ENCODE data around the gene TSPAN3. TPM values are rescaled to one million over a fixed set of nuclear protein-coding genes. Genes with fewer than 3 reads are reported as not detected.
A peak's percentile ranks its signal among the peaks of the same experiment; 100 is the strongest.

Gene TSPAN3
- total and polyA plus RNA-seq, 10 of the 15 experiments (the other 5 are each of a cell fraction or from before 2014, with no cell fraction given) = 18.9 to 114 (median 57.2) TPM

DNA sequence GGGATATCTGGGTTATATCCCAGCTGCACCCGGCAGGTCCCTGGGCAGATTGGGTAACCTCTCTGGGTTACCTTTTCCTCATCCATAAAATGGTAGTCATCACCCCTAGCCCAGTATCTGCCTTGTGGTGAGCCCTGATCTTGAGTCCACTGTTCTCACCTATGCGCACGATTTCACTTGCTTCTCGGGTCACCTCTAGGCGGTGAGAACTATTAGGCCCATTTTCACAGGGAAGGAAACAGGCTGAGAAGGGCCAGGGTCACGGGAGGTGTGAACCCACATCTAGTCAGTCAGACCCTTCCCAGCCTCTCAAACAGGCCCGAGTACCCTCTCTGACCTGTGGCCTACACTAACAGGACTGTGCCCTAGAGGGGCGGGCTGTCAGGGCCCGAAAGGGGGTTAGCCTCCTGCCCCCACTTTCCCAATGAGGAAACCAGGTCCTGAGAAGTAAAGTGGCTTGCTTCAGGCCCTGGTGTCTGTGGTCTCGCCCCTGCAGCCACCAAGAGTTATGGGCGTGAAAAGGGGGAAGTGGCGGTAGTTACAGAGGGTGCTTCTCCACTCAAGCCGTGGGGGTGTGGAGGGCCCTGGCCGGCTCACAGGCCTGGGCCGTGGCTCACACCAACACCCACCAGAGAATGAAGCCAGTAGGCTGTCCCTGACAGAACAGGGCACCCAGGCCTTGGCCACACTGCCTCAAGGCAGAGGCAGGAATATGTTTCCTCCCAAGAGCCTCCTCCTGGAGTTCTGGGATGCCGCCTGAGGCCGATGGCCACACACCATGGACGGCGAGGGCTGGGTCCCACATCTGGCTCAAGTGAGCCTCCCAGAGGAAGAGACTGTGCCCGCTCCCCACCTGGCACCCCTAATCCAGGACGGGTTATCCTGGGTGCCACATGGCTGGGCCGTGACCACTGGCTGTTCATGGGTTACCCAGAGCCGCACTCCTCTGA lies 56.5 kb downstream of the TSPAN3 start (continued):
- TF ChIP-seq, protein P1, sequence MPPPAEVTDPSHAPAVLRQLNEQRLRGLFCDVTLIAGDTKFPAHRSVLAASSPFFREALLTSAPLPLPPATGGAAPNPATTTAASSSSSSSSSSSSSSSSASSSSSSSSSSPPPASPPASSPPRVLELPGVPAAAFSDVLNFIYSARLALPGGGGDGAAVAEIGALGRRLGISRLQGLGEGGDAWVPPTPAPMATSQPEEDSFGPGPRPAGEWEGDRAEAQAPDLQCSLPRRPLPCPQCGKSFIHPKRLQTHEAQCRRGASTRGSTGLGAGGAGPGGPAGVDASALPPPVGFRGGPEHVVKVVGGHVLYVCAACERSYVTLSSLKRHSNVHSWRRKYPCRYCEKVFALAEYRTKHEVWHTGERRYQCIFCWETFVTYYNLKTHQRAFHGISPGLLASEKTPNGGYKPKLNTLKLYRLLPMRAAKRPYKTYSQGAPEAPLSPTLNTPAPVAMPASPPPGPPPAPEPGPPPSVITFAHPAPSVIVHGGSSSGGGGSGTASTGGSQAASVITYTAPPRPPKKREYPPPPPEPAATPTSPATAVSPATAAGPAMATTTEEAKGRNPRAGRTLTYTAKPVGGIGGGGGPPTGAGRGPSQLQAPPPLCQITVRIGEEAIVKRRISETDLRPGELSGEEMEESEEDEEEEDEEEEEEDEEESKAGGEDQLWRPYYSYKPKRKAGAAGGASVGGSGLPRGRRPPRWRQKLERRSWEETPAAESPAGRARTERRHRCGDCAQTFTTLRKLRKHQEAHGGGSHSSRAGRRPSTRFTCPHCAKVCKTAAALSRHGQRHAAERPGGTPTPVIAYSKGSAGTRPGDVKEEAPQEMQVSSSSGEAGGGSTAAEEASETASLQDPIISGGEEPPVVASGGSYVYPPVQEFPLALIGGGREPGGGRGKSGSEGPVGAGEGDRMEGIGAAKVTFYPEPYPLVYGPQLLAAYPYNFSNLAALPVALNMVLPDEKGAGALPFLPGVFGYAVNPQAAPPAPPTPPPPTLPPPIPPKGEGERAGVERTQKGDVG (CRISPR knock-in tag; IDR thresholded peaks at IDR 0.05) = no peak
- no peak for TF ChIP-seq FOXM1 (IDR thresholded peaks at IDR 0.05; ENCODE audit: low read depth, low read length)
- TF ChIP-seq PAX5 (IDR thresholded peaks at IDR 0.05; ENCODE audit: borderline replicate concordance, low read depth, low read length) = peak; percentile 82
- TF ChIP-seq EZH2 (IDR thresholded peaks at IDR 0.05; ENCODE audit: borderline replicate concordance, control insufficient read depth, low read depth, low read length) = no peak
- peak; percentile 52 for TF ChIP-seq KLF5 (IDR thresholded peaks at IDR 0.05; ENCODE audit: partially characterized antibody)
- TF ChIP-seq ZNF207 (IDR thresholded peaks at IDR 0.05; ENCODE audit: borderline replicate concordance) = peak; percentile 74; the same call in 1 of the 2 replicates
- TF ChIP-seq MTA3 (IDR thresholded peaks at IDR 0.05; ENCODE audit: borderline replicate concordance, low read length) = no peak; the same call in 1 of the 2 replicates
- TF ChIP-seq SMAD1 (IDR thresholded peaks at IDR 0.05; ENCODE audit: low read depth, partially characterized antibody) = peak; percentile 68
- peak; percentile 40 for TF ChIP-seq EED (IDR thresholded peaks at IDR 0.05; ENCODE audit: low read depth)
- TF ChIP-seq POLR2AphosphoS5 (IDR thresholded peaks at IDR 0.05; ENCODE audit: low read length) = no peak
- TF ChIP-seq ETV6 (conservative IDR thresholded peaks at IDR 0.05 in 1 of 2, IDR thresholded peaks at IDR 0.05 in 1 of 2; ENCODE audit: borderline replicate concordance in 1 of 2, low read depth in 1 of 2) = no peak
- peak; percentile 93 for TF ChIP-seq DPF2 (IDR thresholded peaks at IDR 0.05)
- TF ChIP-seq PBX3 (IDR thresholded peaks at IDR 0.05; ENCODE audit: insufficient replicate concordance, low read depth, low read length) = no peak
- TF ChIP-seq NFYA (IDR thresholded peaks at IDR 0.05; ENCODE audit: borderline replicate concordance, low read depth, low read length) = no peak
- TF ChIP-seq, protein P2, sequence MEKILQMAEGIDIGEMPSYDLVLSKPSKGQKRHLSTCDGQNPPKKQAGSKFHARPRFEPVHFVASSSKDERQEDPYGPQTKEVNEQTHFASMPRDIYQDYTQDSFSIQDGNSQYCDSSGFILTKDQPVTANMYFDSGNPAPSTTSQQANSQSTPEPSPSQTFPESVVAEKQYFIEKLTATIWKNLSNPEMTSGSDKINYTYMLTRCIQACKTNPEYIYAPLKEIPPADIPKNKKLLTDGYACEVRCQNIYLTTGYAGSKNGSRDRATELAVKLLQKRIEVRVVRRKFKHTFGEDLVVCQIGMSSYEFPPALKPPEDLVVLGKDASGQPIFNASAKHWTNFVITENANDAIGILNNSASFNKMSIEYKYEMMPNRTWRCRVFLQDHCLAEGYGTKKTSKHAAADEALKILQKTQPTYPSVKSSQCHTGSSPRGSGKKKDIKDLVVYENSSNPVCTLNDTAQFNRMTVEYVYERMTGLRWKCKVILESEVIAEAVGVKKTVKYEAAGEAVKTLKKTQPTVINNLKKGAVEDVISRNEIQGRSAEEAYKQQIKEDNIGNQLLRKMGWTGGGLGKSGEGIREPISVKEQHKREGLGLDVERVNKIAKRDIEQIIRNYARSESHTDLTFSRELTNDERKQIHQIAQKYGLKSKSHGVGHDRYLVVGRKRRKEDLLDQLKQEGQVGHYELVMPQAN (conservative IDR thresholded peaks at IDR 0.05) = 0 out of 2 replicates have a peak, but pooled peaks have one; percentile 14
